SK-N-SH (cell line): Measurements from ENCODE around the gene DVL3. TPM values are rescaled to one million over a fixed set of nuclear protein-coding genes. Genes with fewer than 3 reads are reported as not detected.

Experiments
- CTCF ChIA-PET: fragments of 300-600, 350-600 bp; formaldehyde crosslinking; extraction: SDS; loops from one replicate; lab custom pipeline; 2021; lab: Yijun Ruan, JAX
- POLR2A ChIA-PET: fragments of 350-600 bp; sonication (Branson Sonifier 250); formaldehyde crosslinking; extraction: SDS; loops from one replicate; lab custom pipeline; 2020; ENCODE audit warnings: antibody characterized with exemption, inconsistent platforms; lab: Yijun Ruan, JAX
- DNase-seq: peaks from one replicate; pipeline ENCODE4 v3.0.0; 2012
- H2AFZ ChIP-seq: fragments of 200-600 bp; sonication (generic); 2 replicates; pipeline ENCODE4 v1.8.1; 2016; ENCODE audit warnings: antibody characterized with exemption, mild to moderate bottlenecking, low read depth
- H3F3A ChIP-seq: fragments of 200-600 bp; sonication (generic); replicated peaks from 2 replicates; pipeline ENCODE3; 2016; ENCODE audit warnings: antibody characterized with exemption, mild to moderate bottlenecking; ENCODE audit not compliant: insufficient read depth
- H3K27ac ChIP-seq, 2 experiments: fragments of 200-500 bp in 1 of 2; fragments of 200-600 bp in 1 of 2; sonication (Bioruptor generic) in 1 of 2; sonication (generic), shearing (Covaris generic) in 1 of 2; 2 replicates each; pipeline versions ENCODE4 v1.5.1 to v1.6.1; 2014 to 2016; ENCODE audit warnings: low read depth in 2 of 2, inconsistent platforms in 1 of 2, low read length in 1 of 2, mild to moderate bottlenecking in 1 of 2, mixed read lengths in 1 of 2
- H3K27me3 ChIP-seq: fragments of 200-600 bp; sonication (generic), shearing (Covaris generic); 2 replicates; pipeline ENCODE4 v1.6.1; 2016; ENCODE audit warnings: mixed run types; ENCODE audit not compliant: insufficient read depth
- H3K36me3 ChIP-seq, 2 experiments: fragments of 200-500 bp in 1 of 2; fragments of 200-600 bp in 1 of 2; sonication (Bioruptor generic) in 1 of 2; sonication (generic) in 1 of 2; replicated peaks in 1 of 2; 2 replicates each; pipeline versions ENCODE3 to v1.5.1; 2014 to 2016; ENCODE audit warnings: low read length in 1 of 2, mild to moderate bottlenecking in 1 of 2; ENCODE audit not compliant: insufficient read depth in 2 of 2, control insufficient read depth in 1 of 2
- H3K4me1 ChIP-seq, 2 experiments: fragments of 200-500 bp in 1 of 2; fragments of 200-600 bp in 1 of 2; sonication (Bioruptor generic) in 1 of 2; sonication (generic), shearing (Covaris generic) in 1 of 2; 2 replicates each; pipeline versions ENCODE4 v1.5.1 to v1.6.1; 2014 to 2016; ENCODE audit warnings: low read depth in 1 of 2, low read length in 1 of 2, mixed run types in 1 of 2; ENCODE audit not compliant: insufficient read depth in 2 of 2, control insufficient read depth in 1 of 2
- H3K4me2 ChIP-seq: fragments of 200-600 bp; sonication (generic), shearing (Covaris generic); 2 replicates; pipeline ENCODE4 v1.6.1; 2017; ENCODE audit warnings: mixed run types
- H3K4me3 ChIP-seq, 2 experiments: fragments of 200-500 bp in 1 of 2; fragments of 200-600 bp in 1 of 2; sonication (Bioruptor generic) in 1 of 2; sonication (generic), shearing (Covaris generic) in 1 of 2; 2 replicates each; pipeline versions ENCODE4 v1.5.1 to v1.8.1; 2014 to 2016; ENCODE audit warnings: low read depth in 2 of 2, inconsistent platforms in 1 of 2, low read length in 1 of 2, mild to moderate bottlenecking in 1 of 2, mixed read lengths in 1 of 2, moderate library complexity in 1 of 2
- H3K79me2 ChIP-seq: fragments of 200-600 bp; sonication (generic); 2 replicates; pipeline ENCODE4 v1.8.1; 2017; ENCODE audit warnings: mild to moderate bottlenecking; ENCODE audit not compliant: insufficient read depth
- H3K9ac ChIP-seq: fragments of 200-600 bp; sonication (generic); 2 replicates; pipeline ENCODE4 v1.6.1; 2017; ENCODE audit warnings: mixed run types
- H3K9me2 ChIP-seq: fragments of 200-600 bp; sonication (generic); 2 replicates; pipeline ENCODE4 v1.6.1; 2017; ENCODE audit warnings: mixed run types
- H3K9me3 ChIP-seq: fragments of 200-600 bp; sonication (generic); 2 replicates; pipeline ENCODE4 v1.6.1; 2017; ENCODE audit warnings: mixed run types, mild to moderate bottlenecking, moderate library complexity
- H4K20me1 ChIP-seq: fragments of 200-600 bp; sonication (generic); 2 replicates; pipeline ENCODE4 v1.6.1; 2017; ENCODE audit warnings: mild to moderate bottlenecking, mixed run types; ENCODE audit not compliant: insufficient read depth
- ELF1 ChIP-seq: IDR thresholded peaks from 2 replicates; pipeline ENCODE4 v1.4.0; 2012
- FOSL2 ChIP-seq: IDR thresholded peaks from 2 replicates; pipeline ENCODE4 v1.4.0; 2012; ENCODE audit warnings: low read depth, mild to moderate bottlenecking, moderate library complexity, borderline replicate concordance
- FOXM1 ChIP-seq: IDR thresholded peaks from 2 replicates; pipeline ENCODE4 v1.4.0; 2012; ENCODE audit warnings: low read depth, mild to moderate bottlenecking
- MEF2A ChIP-seq: IDR thresholded peaks from 2 replicates; pipeline ENCODE4 v1.4.0; 2012; ENCODE audit warnings: low read depth, borderline replicate concordance
- NRF1 ChIP-seq: IDR thresholded peaks from 2 replicates; pipeline ENCODE4 v1.6.1; 2012; ENCODE audit warnings: low read depth, mild to moderate bottlenecking, low read length
- POLR2AphosphoS5 ChIP-seq: IDR thresholded peaks from 2 replicates; pipeline ENCODE4 v1.6.1; 2012; ENCODE audit warnings: low read depth, low read length
- SIN3A ChIP-seq: IDR thresholded peaks from 2 replicates; pipeline ENCODE4 v1.6.1; 2012; ENCODE audit warnings: low read depth, mild to moderate bottlenecking, low read length, moderate library complexity, borderline replicate concordance
- TAF1 ChIP-seq: IDR thresholded peaks from 2 replicates; pipeline ENCODE4 v1.6.1; 2012; ENCODE audit warnings: low read depth, mild to moderate bottlenecking, low read length, moderate library complexity, borderline replicate concordance
- TCF12 ChIP-seq: IDR thresholded peaks from 2 replicates; pipeline ENCODE4 v1.4.0; 2012
- TEAD4 ChIP-seq: IDR thresholded peaks from 2 replicates; pipeline ENCODE4 v1.4.0; 2012; ENCODE audit warnings: mild to moderate bottlenecking, borderline replicate concordance; ENCODE audit not compliant: insufficient read depth
- YY1 ChIP-seq: IDR thresholded peaks from 2 replicates; pipeline ENCODE4 v1.4.0; 2012; ENCODE audit warnings: low read depth, mild to moderate bottlenecking
- WGBS: methylation state at CpG from one replicate; pipeline ENCODE4 v1.1.6; 2017; ENCODE audit warnings: low lambda C conversion rate; 5-methylcytosine and 5-hydroxymethylcytosine counted together
- polyA plus RNA-seq, 3 experiments: library from polyadenylated mRNA; depleted of rRNA; stranded (reverse); fragments of >200 nt; gene quantifications; 2 replicates each; pipeline ENCODE4 v1.2.3, GENCODE V29; 2012
- TF ChIP-seq, protein P1 (sequence below): fragments of 150-350 bp; IDR thresholded peaks from 2 replicates; pipeline ENCODE4 v1.6.1; 2016; ENCODE audit warnings: mild to moderate bottlenecking, low read depth, low read length
- TF ChIP-seq, protein P2 (sequence below): IDR thresholded peaks from 2 replicates; pipeline ENCODE4; 2012

The DVL3 gene
- polyA plus RNA-seq, 1 of the 3 experiments (the other 2 are of a cell fraction), result 29.6 TPM

DNA sequence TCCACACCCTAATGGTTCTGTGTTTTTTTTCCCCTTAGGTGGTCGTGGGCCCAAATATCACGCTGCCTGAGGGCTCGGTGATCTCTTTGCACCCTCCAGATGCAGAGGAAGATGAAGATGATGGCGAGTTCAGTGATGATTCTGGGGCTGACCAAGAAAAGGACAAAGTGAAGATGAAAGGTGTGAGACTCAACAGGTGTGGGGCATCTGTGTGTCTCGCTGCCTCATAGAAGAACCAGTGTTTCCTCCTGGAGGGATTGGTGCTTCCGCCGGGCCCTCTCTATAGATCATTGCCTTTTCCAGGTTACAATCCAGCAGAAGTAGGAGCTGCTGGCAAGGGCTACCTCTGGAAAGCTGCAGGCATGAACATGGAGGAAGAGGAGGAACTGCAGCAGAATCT, 13.0 kb upstream of the DVL3 start:
- TF ChIP-seq POLR2AphosphoS5 (no peak), TCF12 (no peak), YY1 (no peak), TEAD4 (no peak), TAF1 (no peak), FOSL2 (no peak), NRF1 (no peak), FOXM1 (no peak), SIN3A (no peak)
- TF ChIP-seq, protein P1, sequence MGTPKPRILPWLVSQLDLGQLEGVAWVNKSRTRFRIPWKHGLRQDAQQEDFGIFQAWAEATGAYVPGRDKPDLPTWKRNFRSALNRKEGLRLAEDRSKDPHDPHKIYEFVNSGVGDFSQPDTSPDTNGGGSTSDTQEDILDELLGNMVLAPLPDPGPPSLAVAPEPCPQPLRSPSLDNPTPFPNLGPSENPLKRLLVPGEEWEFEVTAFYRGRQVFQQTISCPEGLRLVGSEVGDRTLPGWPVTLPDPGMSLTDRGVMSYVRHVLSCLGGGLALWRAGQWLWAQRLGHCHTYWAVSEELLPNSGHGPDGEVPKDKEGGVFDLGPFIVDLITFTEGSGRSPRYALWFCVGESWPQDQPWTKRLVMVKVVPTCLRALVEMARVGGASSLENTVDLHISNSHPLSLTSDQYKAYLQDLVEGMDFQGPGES, result no peak
- no peaks in the 10 kb centered on the region for H3F3A ChIP-seq
- H3K36me3 ChIP-seq, result peaks cover 43 to 68% of the 10 kb centered on the region in 2 experiments
- CTCF ChIA-PET, result interaction anchor here (1.3 kb wide), 1 partner anchor 108 kb away, joined by 5 read pairs; the partner anchor contains the start of gene EEF1AKMT4
- no peak for DNase-seq
- H3K4me3 ChIP-seq, result no peak overlapping the region
- H3K79me2 ChIP-seq, result peaks cover 43% of the 10 kb centered on the region
- no peak overlapping the region for H3K27ac ChIP-seq
- no peak overlapping the region for H2AFZ ChIP-seq
- no peak overlapping the region for H3K4me2 ChIP-seq
- H3K9ac ChIP-seq, result no peak overlapping the region
- H3K27me3 ChIP-seq, result no peaks in the 10 kb centered on the region
- no peaks in the 10 kb centered on the region for H3K9me3 ChIP-seq
- H3K4me1 ChIP-seq, result peaks cover 0 to 2% of the 10 kb centered on the region in 2 experiments; a peak in 1 of 4 replicates
- H3K9me2 ChIP-seq, result no peaks in the 10 kb centered on the region
- POLR2A ChIA-PET, result no interaction called here
- WGBS, result 95% methylated on average over 7 of the region's 7 CpGs
- no peaks in the 10 kb centered on the region for H4K20me1 ChIP-seq

DNA sequence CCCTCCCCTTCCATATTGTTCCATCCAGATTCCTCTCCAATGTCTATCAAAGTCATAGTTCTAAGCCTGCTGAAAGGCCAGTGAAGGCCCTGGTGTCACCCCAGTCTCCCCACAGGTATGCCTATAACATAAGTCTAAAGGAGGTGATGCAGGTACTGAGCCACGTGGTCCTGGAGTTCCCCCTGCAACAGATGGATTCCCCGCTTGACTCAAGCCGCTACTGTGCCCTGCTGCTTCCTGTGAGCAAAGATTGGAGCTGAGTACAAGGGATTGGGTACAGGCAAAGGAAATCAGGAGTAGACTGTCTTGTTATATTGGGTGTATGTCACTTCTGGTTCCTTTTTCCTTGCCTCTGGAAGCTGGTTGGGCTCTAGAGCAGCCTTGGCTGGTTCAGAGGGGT, 11.8 kb upstream of the DVL3 start:
- no peak overlapping the region for H3K4me3 ChIP-seq
- WGBS, result 86% methylated on average over 3 of the region's 3 CpGs
- no peaks in the 10 kb centered on the region for H3K27me3 ChIP-seq
- H3F3A ChIP-seq, result peaks cover 3% of the 10 kb centered on the region
- DNase-seq, result no peak
- no peak overlapping the region for H3K4me2 ChIP-seq
- peaks cover 43 to 60% of the 10 kb centered on the region in 2 experiments for H3K36me3 ChIP-seq
- no peak overlapping the region for H3K27ac ChIP-seq
- POLR2A ChIA-PET, result interaction anchor here (1.6 kb wide), 1 partner anchor 8 kb away, joined by 4 read pairs; the partner anchor contains the start of gene EIF2B5
- peaks cover 32% of the 10 kb centered on the region for H3K79me2 ChIP-seq
- H2AFZ ChIP-seq, result no peak overlapping the region
- CTCF ChIA-PET, result interaction anchor here (3.0 to 4.3 kb wide), 2 partner anchors 8 to 13 kb away, joined by 15 to 31 read pairs; partner anchors contain the start of genes DVL3 and EIF2B5
- no peaks in the 10 kb centered on the region for H4K20me1 ChIP-seq
- TF ChIP-seq ELF1 (no peak), FOSL2 (no peak), MEF2A (no peak)
- TF ChIP-seq, protein P2, sequence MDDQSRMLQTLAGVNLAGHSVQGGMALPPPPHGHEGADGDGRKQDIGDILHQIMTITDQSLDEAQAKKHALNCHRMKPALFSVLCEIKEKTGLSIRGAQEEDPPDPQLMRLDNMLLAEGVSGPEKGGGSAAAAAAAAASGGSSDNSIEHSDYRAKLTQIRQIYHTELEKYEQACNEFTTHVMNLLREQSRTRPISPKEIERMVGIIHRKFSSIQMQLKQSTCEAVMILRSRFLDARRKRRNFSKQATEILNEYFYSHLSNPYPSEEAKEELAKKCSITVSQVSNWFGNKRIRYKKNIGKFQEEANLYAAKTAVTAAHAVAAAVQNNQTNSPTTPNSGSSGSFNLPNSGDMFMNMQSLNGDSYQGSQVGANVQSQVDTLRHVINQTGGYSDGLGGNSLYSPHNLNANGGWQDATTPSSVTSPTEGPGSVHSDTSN, result no peak
- H3K9me3 ChIP-seq, result no peaks in the 10 kb centered on the region
- H3K9ac ChIP-seq, result no peak overlapping the region
- H3K9me2 ChIP-seq, result no peaks in the 10 kb centered on the region
- H3K4me1 ChIP-seq, result peaks cover 0 to 2% of the 10 kb centered on the region in 2 experiments; a peak in 1 of 4 replicates
